LNCAP (cell line): ENCODE data around the gene GPC5.

Experiments
- CTCF ChIP-seq: fragments of 450-650 bp; IDR thresholded peaks from 2 replicates; pipeline ENCODE4 v1.5.1; 2017; ENCODE audit warnings: mild to moderate bottlenecking

GPC5 gene

GRCh38 chr13:92218615-92219014 lies 820.2 kb downstream of the GPC5 start:
- no peak for TF ChIP-seq CTCF

GRCh38 chr13:92221916-92222315 lies 823.5 kb downstream of the GPC5 start:
- no peak for TF ChIP-seq CTCF

GRCh38 chr13:92224052-92224821 lies 825.8 kb downstream of the GPC5 start:
- no peak for TF ChIP-seq CTCF

- TF ChIP-seq CTCF, result no peak
These were observed 826.4 kb downstream of the GPC5 start for GRCh38 chr13:92224825-92225224.

- TF ChIP-seq CTCF, result no peak
These were observed 827.4 kb downstream of the GPC5 start for GRCh38 chr13:92225861-92226260.

- no peak for TF ChIP-seq CTCF
These were observed 834.5 kb downstream of the GPC5 start for GRCh38 chr13:92232871-92233270.

GRCh38 chr13:92251671-92252210 lies 853.3 kb downstream of the GPC5 start:
- no peak for TF ChIP-seq CTCF
